Epithelial cell of proximal tubule (primary cell): ENCODE data around the gene CDC42SE2. TPM values are rescaled to one million over a fixed set of nuclear protein-coding genes. Genes with fewer than 3 reads are reported as not detected.

Experiments
- DNase-seq: peaks from one replicate; pipeline ENCODE4 v3.0.0-alpha.2; 2011; ENCODE audit warnings: low read depth
- H3K4me3 ChIP-seq: 2 replicates; pipeline ENCODE4 v1.5.1; 2011; ENCODE audit warnings: low read depth, mild to moderate bottlenecking, low read length
- CTCF ChIP-seq: conservative IDR thresholded peaks from 2 replicates; pipeline ENCODE4 v1.5.1; 2012; ENCODE audit warnings: low read depth, mild to moderate bottlenecking, low read length
- total RNA-seq: library from RNA; depleted of rRNA; stranded (reverse); fragments of >200 nt; gene quantifications from 2 replicates; pipeline ENCODE4 v1.2.3, GENCODE V29; 2015

Gene CDC42SE2
- total RNA-seq, 1 donor from 2014 or later = 40.1 TPM

DNA sequence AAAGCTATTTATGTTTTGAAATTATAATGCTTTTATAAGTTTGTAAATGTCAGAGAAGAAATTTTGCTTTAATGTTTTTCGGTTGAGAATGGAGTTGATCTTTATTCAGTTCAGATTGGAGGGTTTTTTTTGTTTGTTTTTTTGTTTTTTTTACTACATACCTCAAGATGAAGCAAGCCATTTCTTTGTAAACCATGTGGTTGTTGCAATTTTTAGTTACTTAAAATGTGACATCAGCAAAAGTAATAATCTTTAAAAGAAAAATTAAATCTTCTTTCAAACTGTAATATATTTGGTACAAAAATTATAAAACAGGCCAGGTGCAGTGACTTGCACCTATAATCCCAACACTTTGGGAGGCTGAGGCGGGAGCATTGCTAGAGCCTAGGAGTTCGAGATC lies 102.6 kb downstream of the CDC42SE2 start:
- no peak for TF ChIP-seq CTCF

GRCh38 chr5:131367219-131367860 lies 103.5 kb downstream of the CDC42SE2 start:
- no peak for DNase-seq
- H3K4me3 ChIP-seq = no peak overlapping the region
- no peak for TF ChIP-seq CTCF

More for the DNA sequence above, 102.6 kb downstream of the CDC42SE2 start:
- H3K4me3 ChIP-seq = no peak overlapping the region
- no peak for DNase-seq

DNA sequence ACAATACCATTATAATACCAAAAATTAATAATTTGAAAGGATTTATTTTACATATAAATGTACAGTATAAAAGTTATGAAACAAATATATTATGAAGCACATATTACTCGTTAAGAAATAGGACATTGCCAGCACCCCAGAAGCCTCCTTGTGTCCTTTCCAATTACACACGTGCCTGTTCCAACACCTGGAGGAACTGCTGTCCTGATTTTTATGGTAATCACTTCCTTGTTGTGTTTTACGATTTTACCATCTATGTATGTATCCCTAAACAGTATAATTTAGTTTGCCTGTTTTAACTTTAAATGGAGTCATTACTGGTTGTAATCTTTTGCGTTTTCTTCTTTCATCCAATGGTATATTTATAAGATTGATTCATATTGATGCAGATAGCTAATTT lies 105.0 kb downstream of the CDC42SE2 start:
- no peak overlapping the region for H3K4me3 ChIP-seq
- DNase-seq = no peak
- no peak for TF ChIP-seq CTCF

DNA sequence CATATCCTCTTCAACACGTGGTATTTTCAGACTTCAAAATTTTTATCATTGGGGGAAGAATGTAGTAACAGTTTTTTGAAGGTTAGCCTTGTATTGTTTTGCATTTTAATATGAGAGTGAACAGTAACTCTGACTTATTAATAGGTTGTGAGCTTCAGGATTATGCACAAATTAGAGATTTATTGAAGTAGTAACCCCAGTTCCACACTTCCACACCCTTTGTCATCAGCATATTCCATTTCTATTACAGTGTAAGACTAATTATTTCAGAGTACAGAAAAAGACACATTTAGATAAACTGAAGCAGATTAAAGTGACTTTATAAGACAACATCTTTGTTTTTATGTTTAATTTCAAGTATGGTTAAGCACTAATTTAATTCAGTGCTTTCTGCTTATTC lies 105.7 kb downstream of the CDC42SE2 start:
- TF ChIP-seq CTCF = no peak
- DNase-seq = no peak
- no peak overlapping the region for H3K4me3 ChIP-seq

GRCh38 chr5:131371835-131372234 lies 108.0 kb downstream of the CDC42SE2 start:
- TF ChIP-seq CTCF = no peak

GRCh38 chr5:131373265-131373664 lies 109.4 kb downstream of the CDC42SE2 start:
- H3K4me3 ChIP-seq = no peak overlapping the region
- TF ChIP-seq CTCF = no peak
- no peak for DNase-seq

More at GRCh38 chr5:131371835-131372234, 108.0 kb downstream of the CDC42SE2 start:
- DNase-seq = no peak
- H3K4me3 ChIP-seq = no peak overlapping the region

DNA sequence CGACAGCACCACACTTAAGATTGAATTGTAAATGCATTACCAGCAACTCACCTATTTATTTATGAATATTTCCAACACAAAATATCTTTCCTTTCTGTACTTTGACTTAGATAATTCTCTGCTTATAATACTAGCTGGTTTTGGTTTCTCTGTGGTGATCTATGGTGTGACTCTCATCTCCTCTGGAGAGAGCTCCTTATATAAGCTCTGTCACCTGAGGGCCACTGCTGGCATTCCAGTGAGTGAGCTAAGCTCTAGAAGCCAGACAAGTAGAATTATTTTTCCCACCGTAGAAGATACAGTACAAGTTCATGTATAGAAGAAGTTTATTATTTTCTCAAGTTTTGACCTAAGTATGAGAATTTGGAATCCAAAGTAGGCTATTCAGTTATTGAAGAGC lies 111.5 kb downstream of the CDC42SE2 start:
- H3K4me3 ChIP-seq = no peak overlapping the region
- no peak for TF ChIP-seq CTCF
- DNase-seq = no peak
